Activated T-helper 1 cell treated with anti-CD3 and anti-CD28 coated beads, Interleukin-12 subunit alpha, Interleukin-12 subunit beta, Interleukin-2, Interleukin-4 antibody, amounts not matched to agents 30 ng/mL and 10 ng/mL and 1 ng/mL, durations not matched to agents 14 hours and 24 hours and 36 hours (primary cell): ENCODE data around the gene BAK1. TPM values are rescaled to one million over a fixed set of nuclear protein-coding genes. Genes with fewer than 3 reads are reported as not detected.

Experiments
- total RNA-seq: library from RNA; stranded (reverse); gene quantifications from 2 replicates; pipeline ENCODE4 v1.2.3, GENCODE V29; 2022

Gene BAK1
- total RNA-seq, 1 donor from 2014 or later = 67.9 TPM

Other genes with a start within 250 kb of the BAK1 start
- 54.7 and 59.6 TPM in 2 replicates for gene KIFC1, start 188.5 kb downstream of the BAK1 start, total RNA-seq
- 28.7 and 38.8 TPM in 2 replicates for gene PHF1, start 169.3 kb downstream of the BAK1 start, total RNA-seq
- 131 and 137 TPM in 2 replicates for gene CUTA, start 162.2 kb downstream of the BAK1 start, total RNA-seq
- 37.1 and 56.6 TPM in 2 replicates for gene SYNGAP1, start 160.2 kb downstream of the BAK1 start, total RNA-seq
- 15.8 and 17.0 TPM in 2 replicates for gene ZBTB9, start 125.7 kb downstream of the BAK1 start, total RNA-seq
- gene ITPR3, start 41.0 kb upstream of the BAK1 start, total RNA-seq = 42.7 and 42.9 TPM in 2 replicates
- 123 and 139 TPM in 2 replicates for gene UQCC2, start 131.4 kb upstream of the BAK1 start, total RNA-seq
- not detected in 2 replicates for gene IP6K3, start 166.6 kb upstream of the BAK1 start, total RNA-seq
- gene LEMD2, start 208.9 kb upstream of the BAK1 start, total RNA-seq = 63.6 and 64.4 TPM in 2 replicates
- not detected in 2 replicates for gene MLN, start 223.7 kb upstream of the BAK1 start, total RNA-seq